GM21529 (cell line): ENCODE data around the gene DNASE1L2.
A peak's percentile ranks its signal among the peaks of the same experiment; 100 is the strongest.

Experiments used
- ATAC-seq: cut with Tn5 transposase; IDR thresholded peaks from one replicate; pipeline ENCODE4 v1.9.1; 2021; ENCODE audit not compliant: unreplicated experiment

DNASE1L2 gene

DNA sequence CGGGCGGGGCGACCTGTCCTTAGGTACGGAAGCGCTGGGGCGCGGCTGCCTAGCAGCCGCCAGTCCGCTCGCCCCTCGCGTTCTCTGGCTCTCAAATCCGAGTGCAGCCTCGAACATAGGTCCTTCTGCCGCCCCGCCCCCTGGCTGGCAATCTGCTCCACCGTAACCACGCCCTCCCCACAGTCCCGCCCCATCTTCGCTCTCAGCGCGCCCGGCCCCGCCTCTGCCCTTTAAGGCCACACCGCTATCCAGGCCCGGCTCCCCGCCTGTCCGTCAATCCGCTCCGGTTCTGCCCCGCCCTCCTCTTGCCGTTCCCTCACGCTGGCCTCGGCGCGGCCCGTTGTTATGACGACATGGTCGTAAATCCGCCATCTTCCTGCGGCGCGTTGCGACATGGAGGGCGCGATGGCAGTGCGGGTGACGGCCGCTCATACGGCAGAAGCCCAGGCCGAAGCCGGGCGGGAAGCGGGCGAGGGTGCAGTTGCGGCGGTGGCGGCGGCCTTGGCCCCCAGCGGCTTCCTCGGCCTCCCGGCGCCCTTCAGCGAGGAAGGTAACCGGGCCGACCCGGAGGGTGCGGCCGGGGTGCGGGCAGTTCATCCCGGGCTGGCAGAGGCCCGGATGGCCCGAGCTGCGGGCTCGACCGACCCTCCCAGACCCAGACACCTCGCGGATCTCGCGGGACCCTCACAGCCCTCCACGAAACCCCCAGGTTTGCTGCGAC, 12.9 kb upstream of the DNASE1L2 start, which contains the start of gene E4F1:
TSS of gene E4F1 (plus strand) at position 371 of the 721 bp plus-strand sequence. CDS start at position 394, 23 bp downstream.
- peak; percentile 86 for ATAC-seq

DNA sequence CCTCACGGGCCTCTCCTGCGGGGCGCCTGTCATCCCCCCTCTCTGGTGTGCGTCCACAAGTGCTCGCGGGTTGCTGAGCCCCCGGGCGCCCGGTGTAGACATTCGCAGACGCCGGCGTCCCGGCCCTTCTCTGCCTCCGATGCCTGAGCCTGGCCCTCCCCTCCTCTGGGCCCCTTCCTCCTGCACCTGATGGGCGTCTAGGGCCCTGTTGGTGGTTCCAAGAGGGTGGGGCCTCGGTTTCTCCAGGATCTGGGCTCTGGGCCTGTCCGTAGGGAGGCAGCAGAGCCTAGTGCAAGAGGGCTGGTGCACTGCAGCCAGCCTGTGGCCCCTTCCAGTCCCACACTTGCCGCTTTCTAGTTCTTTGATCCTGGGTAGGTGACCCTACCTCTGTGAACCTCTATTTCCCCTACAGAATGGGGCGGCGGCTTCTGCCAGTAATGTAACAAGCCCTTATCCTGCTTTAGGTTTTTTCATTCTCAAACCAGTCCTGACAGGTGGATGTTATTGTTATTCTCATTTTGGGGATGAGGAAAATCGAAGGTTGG, 12.2 kb upstream of the DNASE1L2 start:
- peak; percentile 19 for ATAC-seq

DNA sequence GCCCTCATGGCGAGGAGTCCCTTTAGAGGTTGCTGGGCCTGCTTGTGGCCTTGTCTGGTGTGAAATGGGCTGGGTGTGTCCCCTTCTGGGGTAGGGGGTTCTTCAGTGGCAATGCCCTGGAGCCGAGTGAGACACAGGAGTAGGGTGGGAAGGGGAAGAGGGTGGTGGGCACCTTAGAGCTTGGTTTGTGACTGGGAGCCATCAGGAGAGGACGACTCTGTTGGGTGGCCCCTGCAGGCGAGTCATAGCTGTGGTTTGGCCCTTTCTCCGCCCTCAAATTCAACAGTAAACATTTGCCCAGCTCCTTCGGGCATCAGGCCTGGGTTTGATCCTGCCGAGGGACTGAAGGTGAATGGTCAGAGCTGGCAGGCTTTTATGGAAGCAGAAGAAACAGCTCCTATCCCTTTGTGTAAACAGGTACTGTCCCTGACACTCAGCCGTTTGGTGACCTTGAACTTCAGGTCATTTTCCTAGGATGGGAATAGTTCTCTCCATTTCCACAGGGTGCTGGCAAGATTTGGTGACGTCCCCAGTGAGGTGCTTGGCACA, 9.9 kb upstream of the DNASE1L2 start:
- ATAC-seq, result no peak

DNA sequence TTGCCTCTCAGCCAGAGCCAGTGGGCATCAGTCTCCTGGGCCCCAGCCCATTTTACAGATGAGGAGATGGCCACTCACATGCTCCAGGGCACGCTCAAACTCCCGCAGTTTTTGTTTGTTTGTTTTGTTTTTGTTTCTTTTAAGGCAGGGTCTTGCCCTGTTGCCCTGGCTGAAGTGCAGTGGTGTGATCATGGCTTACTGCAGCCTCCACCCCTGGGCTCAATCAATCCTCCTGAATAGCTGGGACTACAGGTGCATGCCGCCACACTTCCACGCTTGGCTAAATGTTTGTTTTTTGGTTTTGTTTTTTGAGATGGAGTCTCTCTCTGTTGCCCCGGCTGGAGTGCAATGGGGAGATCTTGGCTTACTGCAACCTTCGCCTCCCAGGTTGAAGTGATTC, 9.3 kb upstream of the DNASE1L2 start:
- ATAC-seq, result no peak

DNA sequence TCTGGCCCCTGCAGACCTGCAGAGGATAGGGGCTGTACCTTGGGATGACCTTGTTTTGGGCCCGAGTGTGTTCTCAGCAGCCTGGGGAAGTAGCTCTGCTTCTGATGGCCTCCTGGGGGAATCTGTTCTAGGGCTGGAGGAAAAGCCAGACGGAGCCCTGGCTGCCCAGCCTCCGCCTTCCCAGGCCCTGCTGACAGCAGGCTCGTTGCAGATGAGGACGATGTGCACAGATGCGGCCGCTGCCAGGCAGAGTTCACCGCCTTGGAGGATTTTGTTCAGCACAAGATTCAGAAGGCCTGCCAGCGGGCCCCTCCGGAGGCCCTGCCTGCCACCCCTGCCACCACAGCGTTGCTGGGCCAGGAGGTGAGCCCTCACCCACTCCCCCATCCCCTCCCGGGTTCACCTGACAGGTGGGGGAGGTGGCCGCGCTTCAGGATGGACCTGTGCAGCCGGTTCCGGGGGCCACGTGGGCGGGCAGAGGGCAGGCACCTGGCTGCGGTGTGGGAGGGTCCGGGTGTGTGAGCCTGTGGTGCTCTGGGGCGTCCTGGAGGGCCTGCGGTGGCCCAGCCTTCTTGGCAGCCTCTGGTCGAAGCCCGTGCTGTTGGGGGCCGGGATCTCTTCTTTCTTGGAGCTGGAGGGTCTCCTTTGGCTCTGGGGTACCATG, 8.0 kb upstream of the DNASE1L2 start:
- ATAC-seq, result no peak

DNA sequence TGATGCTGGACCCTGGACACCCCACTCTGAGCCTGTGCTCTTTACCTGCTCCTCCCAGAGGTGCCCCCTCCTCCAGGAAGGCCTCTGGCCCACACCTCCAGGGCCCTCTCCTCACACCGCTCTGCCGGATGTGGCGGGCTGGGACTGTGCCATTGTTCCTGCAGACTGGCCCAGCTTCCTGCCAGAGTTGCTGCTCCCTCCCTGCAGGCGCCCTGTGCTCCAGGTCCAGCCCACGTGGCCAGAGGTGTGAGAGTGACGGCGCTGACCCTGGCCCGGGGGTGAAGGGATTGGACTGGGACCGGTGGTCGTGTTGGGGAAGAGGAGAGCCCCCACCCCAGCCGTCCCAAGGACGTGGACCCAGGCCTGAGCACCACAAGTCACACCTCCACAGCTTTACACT, 7.2 kb upstream of the DNASE1L2 start:
- no peak for ATAC-seq

DNA sequence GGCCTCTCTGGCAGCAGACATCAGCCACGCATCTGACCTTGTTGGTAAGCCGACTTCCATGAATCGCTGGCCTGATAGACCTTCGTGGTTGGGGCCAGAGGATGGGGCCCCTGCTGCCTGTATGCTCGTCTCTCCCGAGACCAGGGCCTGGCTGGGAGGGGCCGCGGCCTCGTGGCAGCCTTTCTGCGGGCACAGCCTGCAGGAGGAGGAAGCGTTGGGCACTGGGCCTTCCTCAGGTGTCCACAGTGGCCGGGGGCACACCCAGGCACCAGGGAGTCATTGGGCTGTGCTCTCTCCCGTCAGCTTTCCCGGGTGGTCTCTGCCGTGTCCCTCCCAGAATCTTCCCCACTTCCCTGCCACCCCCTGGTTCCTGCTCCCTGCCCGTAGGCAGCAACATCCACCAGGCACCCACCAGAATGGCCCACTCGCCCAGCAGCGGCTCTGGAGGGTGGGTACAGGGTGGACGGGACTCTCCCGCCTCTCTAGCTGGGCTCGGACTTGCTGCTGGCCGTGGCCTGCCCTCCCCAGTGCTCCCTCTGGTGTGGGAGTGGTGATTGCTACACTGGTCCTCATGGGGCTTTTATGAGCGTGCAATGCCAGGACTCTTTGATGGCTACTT, 6.5 kb upstream of the DNASE1L2 start:
- no peak for ATAC-seq

DNA sequence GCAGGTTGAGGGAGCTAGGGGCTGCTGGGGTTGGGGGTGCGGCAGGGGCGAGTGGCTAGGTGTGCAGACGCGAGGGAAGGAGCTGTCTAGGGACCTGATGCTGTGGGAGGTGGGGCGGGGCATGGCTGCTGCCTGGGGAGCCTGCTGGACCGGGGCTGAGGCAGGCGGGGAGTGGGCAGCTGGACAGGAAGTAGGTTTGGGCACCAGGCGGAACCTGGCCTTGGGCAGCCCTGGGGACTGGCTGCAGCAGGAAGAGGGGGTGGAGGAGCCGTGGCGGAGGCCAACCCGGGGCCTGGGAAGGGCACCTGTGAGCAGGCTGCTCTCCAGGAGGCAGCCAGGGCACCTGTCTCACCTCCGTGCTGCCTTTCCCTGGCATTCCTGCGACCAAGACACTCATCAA, 5.9 kb upstream of the DNASE1L2 start:
- ATAC-seq, result no peak

DNA sequence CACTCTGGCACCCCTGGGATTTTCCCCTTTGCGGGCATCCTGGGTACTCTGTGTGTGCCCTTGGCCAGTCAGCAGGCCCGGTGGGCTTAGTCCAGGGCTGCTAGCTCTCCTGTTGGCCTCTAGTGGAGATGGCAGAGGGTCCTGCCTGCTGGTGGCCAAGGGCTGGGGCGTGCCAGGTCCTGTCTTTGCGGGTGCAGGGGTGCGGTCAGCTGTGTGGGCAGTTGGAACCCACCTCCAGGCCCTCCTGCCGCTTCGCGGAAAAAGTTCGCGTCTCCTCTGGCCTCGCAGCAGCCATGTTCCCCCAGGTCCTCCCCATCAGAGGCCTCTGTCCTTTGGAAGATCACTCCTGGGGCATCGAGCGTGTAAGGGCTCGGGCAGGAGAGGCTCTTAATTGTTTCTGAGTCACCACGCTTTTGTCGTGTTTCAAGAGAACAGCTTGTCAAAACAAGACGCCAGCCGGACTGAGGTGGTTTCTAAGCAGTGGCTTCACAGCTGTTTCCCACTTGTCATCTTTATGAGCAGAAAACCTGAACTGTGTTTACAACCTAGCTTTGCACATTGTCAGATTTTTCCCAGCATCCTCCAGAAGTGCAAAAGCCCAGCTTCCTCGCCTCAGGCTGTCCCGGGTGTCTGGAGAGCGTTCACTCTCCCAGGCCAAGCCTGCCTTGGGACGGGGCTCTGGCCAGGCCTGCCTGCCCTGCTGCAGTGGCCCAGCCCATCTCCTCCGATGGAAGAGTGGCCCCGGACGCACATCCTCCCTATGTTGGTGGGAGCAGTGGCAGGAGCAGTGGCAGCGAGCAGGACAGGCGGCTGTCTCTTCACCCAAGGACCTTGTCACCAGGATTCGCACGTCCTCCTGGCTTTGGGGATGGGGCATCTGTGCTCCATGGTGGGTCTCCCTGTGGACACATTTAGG, 5.0 kb upstream of the DNASE1L2 start:
- no peak for ATAC-seq

DNA sequence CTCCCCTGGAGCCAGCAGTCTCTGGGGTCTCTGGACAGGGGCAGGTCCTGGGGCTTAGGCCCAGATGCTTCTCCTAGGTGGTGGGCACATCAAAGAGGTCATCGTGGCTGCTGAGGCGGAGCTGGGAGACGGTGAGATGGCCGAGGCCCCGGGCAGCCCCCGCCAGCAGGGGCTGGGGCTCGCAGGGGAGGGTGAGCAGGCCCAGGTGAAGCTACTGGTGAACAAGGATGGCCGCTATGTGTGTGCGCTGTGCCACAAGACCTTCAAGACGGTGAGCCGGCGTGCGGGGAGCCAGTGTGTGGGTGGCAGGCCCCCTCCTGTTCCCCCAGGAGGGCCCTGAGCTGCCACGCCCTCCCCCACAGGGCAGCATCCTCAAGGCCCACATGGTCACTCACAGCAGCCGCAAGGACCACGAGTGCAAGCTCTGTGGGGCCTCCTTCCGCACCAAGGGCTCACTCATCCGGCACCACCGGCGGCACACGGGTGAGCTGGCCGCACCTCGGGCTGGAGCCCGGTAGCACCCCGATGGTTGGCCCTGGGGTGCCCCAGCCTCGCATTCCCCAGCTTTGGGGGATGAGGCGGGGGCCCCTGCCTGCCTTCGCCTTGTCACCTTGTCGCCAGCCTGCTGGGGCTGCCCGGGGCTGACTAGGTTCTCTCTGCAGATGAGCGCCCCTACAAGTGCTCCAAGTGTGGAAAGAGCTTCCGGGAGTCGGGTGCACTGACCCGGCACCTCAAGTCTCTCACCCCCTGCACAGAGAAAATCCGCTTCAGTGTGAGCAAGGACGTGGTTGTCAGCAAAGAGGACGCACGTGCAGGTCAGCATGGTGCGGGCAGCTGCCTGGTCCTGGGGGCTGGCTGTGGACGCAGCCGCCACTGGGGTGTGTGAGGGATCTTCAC, 3.9 kb upstream of the DNASE1L2 start:
- ATAC-seq, result no peak

DNA sequence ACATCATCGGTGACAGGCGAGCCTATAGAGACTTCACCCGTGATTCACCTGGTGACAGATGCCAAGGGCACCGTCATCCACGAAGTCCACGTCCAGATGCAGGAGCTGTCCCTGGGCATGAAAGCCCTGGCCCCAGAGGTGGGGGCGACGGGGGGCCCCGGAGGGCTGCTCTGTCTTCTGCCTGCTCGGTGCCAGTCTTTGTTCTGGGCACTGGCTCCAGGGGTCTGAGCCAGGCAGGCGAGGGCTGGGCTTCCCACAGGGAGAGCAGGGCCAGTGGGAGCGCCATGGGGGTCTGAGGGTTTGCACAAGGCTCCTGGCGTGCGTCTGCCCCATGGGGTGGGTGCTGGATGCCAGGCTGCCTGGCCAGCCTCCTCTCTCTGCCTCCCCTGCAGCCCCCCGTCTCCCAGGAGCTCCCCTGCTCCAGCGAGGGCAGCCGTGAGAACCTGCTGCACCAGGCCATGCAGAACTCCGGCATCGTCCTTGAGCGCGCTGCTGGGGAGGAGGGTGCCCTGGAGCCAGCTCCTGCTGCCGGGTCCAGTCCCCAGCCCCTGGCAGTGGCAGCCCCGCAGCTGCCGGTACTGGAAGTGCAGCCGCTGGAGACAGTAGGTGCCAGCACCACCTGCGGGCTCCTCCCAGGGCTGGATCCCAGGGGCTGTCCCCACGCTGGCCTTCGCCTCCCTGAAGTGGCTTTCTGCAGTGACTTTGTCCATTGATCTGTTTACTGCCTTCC, 3.0 kb upstream of the DNASE1L2 start:
- ATAC-seq, result no peak

DNA sequence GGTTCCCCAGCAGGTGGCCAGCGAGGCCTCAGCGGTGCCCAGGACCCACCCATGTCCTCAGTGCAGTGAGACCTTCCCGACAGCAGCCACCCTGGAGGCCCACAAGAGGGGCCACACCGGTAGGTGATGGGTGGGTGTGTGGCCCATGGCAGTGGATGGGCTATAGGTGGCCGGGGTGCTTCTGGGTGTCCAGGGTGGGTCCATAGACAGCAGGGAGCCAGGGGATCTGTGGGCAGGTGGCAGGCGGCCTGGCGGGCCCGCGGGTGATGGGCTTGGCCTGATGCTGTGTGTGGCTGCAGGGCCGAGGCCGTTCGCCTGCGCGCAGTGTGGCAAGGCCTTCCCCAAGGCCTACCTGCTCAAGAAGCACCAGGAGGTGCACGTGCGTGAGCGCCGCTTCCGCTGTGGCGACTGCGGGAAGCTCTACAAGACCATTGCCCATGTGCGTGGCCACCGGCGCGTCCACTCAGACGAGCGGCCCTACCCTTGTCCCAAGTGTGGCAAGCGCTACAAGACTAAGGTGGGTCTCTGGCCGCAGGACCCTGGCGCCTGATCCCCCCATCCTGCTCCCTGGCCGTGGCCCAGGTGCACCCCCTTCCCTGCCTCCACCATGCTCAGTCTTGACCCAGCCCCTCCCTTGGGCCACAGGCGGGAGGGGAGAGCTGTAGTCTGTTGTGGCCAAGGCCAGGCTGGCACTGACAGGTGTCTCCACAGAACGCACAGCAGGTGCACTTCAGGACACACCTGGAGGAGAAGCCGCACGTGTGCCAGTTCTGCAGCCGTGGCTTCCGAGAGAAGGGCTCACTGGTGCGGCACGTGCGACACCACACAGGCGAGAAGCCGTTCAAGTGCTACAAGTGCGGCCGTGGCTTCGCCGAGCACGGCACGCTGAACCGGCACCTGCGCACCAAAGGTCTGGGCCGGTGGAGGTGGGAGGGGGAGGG, 2.1 kb upstream of the DNASE1L2 start:
- no peak for ATAC-seq

DNA sequence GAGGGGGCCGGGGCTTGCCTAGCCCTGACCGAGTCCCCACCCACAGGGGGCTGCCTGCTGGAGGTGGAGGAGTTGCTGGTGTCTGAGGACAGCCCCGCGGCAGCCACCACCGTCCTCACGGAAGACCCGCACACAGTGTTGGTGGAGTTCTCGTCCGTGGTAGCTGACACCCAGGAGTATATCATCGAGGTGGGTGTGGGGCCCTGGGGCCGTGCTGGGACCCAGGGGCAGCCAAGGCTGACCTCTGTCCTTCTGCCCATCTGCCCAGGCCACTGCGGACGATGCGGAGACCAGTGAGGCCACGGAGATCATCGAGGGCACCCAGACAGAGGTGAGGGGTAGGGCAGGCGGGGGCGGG, 1.5 kb upstream of the DNASE1L2 start:
- ATAC-seq, result no peak

DNA sequence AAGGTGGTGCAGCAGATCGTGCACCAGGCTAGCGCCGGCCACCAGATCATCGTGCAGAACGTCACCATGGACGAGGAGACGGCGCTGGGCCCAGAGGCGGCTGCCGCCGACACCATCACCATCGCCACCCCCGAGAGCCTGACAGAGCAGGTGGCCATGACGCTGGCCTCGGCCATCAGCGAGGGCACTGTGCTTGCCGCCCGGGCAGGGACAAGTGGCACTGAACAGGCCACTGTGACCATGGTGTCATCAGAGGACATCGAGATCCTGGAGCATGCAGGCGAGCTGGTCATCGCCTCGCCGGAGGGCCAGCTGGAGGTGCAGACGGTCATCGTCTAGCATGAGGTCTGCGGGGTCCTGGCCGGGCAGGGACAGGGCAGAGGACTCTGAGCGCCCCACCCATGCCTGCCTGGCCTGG, 1.0 kb upstream of the DNASE1L2 start:
- ATAC-seq, result no peak

DNA sequence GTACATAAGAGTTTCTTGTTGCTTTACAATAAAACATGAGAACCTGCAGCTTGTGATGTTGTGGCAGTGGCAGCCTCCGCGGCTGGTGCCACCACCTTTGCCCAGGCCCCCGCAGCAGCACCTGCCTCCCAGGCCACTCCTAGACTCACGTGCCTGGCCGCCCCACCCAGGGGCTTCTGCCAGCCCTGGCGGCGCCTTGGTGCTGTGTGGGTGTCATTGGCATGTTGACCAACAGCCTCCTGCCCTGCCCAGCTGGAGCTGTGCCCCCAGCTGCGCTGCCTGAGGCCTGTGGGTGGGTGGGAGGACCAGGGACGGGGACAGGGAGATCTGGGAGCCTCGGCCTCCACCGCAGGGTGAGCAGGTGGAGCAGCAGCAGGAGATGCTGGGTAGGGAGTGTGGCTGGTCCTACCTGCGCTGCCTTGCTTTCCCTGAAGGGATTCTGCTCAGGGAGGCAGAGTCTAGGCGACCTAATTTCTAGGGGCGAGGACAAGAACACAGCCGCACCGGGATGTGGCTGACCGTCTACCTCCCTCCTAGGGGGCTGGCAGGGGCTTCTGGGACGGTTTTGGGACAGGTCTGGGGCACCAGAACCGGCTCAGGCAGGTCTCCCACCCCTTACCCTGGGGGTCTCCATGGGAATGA, 428 bp upstream of the DNASE1L2 start:
- no peak for ATAC-seq

DNA sequence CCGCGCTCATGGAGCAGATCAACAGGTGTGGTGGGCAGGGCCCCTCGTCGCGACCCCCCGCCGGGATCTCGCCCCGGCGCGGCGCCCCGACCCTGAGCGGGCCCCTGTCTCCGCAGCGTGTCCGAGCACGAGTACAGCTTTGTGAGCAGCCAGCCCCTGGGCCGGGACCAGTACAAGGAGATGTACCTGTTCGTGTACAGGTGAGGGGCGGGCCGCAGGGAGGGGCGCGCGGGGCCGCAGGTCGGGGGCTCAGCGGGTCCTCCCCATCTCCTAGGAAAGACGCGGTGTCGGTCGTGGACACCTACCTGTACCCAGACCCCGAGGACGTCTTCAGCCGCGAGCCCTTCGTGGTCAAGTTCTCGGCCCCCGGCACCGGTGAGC, 848 bp downstream of the DNASE1L2 start:
- no peak for ATAC-seq

DNA sequence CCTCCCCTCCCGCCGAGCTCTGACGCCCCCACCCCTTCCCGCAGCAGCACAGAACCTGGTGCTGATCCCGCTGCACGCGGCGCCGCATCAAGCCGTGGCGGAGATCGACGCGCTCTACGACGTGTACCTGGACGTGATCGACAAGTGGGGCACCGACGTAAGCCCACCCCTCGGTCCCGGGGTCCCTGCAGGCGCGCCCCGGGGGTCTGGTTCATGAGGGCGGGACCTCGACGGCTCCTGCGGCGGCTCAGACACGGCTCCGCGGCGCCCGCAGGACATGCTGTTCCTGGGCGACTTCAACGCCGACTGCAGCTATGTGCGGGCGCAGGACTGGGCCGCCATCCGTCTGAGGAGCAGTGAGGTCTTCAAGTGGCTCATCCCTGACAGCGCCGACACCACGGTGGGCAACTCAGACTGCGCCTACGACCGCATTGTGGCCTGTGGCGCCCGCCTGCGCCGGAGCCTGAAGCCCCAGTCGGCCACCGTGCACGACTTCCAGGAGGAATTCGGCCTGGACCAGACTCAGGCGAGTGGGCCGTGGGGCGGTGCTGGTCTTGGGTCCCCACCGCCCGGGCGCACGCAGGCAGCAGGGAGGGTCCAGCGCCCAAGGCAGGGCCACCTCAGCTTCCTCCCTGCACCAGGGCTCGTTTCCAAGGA, 1.4 kb downstream of the DNASE1L2 start:
- no peak for ATAC-seq
